IPS-18c (cell line): ENCODE results near the gene DPP3.
"Not testable (repeated sequence)": the region's sequence is repeated elsewhere in the genome, so short reads cannot be mapped to it uniquely, and the experiment has no call there.

Experiments used
- H3K4me3 ChIP-seq: 2 replicates; pipeline ENCODE4 v1.7.0; 2013; ENCODE audit warnings: low read depth, mild to moderate bottlenecking, low read length, moderate library complexity; ENCODE audit not compliant: insufficient read depth
- H3K9me3 ChIP-seq: one replicate; pipeline ENCODE4 v1.6.1; 2013; ENCODE audit warnings: mild to moderate bottlenecking, low read length, moderate library complexity; ENCODE audit not compliant: control insufficient read depth, insufficient read depth

DPP3 gene

GRCh38 chr11:66542362-66542761, 62.1 kb downstream of the DPP3 start:
- H3K9me3 ChIP-seq, result no peaks in the 10 kb centered on the region
- no peak overlapping the region for H3K4me3 ChIP-seq

- H3K9me3 ChIP-seq, result no peaks in the 10 kb centered on the region
- H3K4me3 ChIP-seq, result no peak overlapping the region
These were observed 63.3 kb downstream of the DPP3 start for GRCh38 chr11:66543263-66544107.

GRCh38 chr11:66544952-66545351, 64.7 kb downstream of the DPP3 start:
- H3K4me3 ChIP-seq, result peak overlapping the region; percentile 95; the same call in 1 of the 2 replicates
- not testable (repeated sequence) for H3K9me3 ChIP-seq

- Histone ChIP-seq H3K9me3 (no peaks in the 10 kb centered on the region), H3K4me3 (peak within 1 kb of the TSS; percentile 95)
These were observed 65.6 kb downstream of the DPP3 start, which contains the start of gene ZDHHC24 for GRCh38 chr11:66545701-66546367. Gene ZDHHC24 (minus strand): TSS chr11:66546048. CDS start chr11:66546003, 45 bp downstream.

- Histone ChIP-seq H3K4me3 (peak within 1 kb of the TSS; percentile 95), H3K9me3 (no peaks in the 10 kb centered on the region)
These were observed 66.2 kb downstream of the DPP3 start, which contains the start of gene ACTN3 for GRCh38 chr11:66546368-66546965. Gene ACTN3 (plus strand): TSS chr11:66546903. CDS start chr11:66546938, 35 bp downstream.

GRCh38 chr11:66546966-66547661, 66.9 kb downstream of the DPP3 start:
- H3K4me3 ChIP-seq, result peak overlapping the region; percentile 95

GRCh38 chr11:66547662-66548009, 67.4 kb downstream of the DPP3 start:
- no peaks in the 10 kb centered on the region for H3K9me3 ChIP-seq
- peak overlapping the region; percentile 95; the same call in 1 of the 2 replicates for H3K4me3 ChIP-seq

More at GRCh38 chr11:66546966-66547661, 66.9 kb downstream of the DPP3 start:
- no peaks in the 10 kb centered on the region for H3K9me3 ChIP-seq

GRCh38 chr11:66548041-66548440, 67.8 kb downstream of the DPP3 start:
- no peaks in the 10 kb centered on the region for H3K9me3 ChIP-seq
- no peak overlapping the region; the same call in 1 of the 2 replicates for H3K4me3 ChIP-seq

GRCh38 chr11:66548774-66549630, 68.8 kb downstream of the DPP3 start:
- H3K4me3 ChIP-seq, result no peak overlapping the region
- H3K9me3 ChIP-seq, result no peaks in the 10 kb centered on the region

GRCh38 chr11:66549696-66550095, 69.5 kb downstream of the DPP3 start:
- Histone ChIP-seq H3K9me3 (no peaks in the 10 kb centered on the region), H3K4me3 (no peak overlapping the region)

- no peaks in the 10 kb centered on the region for H3K9me3 ChIP-seq
- no peak overlapping the region for H3K4me3 ChIP-seq
These were observed 70.7 kb downstream of the DPP3 start for GRCh38 chr11:66550887-66551286.

GRCh38 chr11:66554602-66555001, 74.4 kb downstream of the DPP3 start:
- Histone ChIP-seq H3K4me3 (no peak overlapping the region), H3K9me3 (no peaks in the 10 kb centered on the region)

- Histone ChIP-seq H3K9me3 (no peaks in the 10 kb centered on the region), H3K4me3 (no peak overlapping the region)
These were observed 75.2 kb downstream of the DPP3 start for GRCh38 chr11:66555416-66555815.

GRCh38 chr11:66556086-66556485, 75.9 kb downstream of the DPP3 start:
- Histone ChIP-seq H3K4me3 (no peak overlapping the region), H3K9me3 (no peaks in the 10 kb centered on the region)

- Histone ChIP-seq H3K9me3 (no peaks in the 10 kb centered on the region), H3K4me3 (no peak overlapping the region)
These were observed 77.6 kb downstream of the DPP3 start for GRCh38 chr11:66557733-66558326.
